HG02885 (cell line): ENCODE data around the gene EEF2KMT.

Source experiments
- ATAC-seq: cut with Tn5 transposase; IDR thresholded peaks from one replicate; pipeline ENCODE4 v1.9.1; 2021; ENCODE audit warnings: mild to moderate bottlenecking; ENCODE audit not compliant: unreplicated experiment, poor library complexity

Gene EEF2KMT

DNA sequence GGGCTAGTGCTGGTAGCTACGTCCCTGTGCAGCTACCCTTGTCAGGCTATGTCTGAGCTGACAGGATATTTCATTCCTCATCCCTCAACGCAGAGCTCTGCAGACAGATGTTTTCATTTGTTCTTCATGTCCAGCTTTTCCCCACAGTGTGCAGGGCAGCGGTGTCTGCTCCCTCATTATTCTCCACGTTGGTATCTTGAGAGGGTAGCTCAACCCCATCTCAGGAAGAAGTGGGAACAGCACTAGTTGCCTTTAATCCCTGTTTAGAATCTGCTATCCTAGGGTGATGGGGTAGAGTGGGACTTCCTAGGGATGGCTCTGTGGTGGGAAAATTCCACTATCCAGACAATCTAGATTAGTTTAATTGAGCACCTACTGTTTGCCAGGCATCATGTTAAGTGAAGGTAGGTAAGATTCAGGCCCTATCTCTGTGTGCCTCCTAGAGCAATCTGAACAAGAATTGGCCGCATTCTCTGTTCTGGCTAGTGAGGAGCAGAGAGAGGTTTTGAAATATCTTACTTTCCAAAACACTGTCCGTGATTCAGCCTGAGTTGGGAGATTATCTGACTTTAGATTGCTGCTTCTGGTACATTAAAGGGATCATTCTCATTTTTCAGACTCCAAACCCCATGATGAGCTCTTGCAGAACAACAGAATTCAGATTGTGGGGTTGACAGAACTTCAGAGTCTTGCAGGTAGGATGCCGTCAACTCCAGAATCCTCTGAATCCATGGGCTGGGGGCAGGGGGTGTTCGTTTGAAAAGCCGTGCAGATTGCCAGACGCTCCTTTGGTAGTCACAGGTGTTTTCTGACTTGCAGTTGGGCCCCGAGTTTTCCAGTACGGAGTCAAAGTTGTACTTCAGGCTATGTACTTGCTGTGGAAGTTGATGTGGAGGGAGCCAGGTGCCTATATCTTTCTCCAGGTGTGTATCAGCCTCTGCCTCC is 25.0 kb downstream of the EEF2KMT start:
- ATAC-seq: no peak

DNA sequence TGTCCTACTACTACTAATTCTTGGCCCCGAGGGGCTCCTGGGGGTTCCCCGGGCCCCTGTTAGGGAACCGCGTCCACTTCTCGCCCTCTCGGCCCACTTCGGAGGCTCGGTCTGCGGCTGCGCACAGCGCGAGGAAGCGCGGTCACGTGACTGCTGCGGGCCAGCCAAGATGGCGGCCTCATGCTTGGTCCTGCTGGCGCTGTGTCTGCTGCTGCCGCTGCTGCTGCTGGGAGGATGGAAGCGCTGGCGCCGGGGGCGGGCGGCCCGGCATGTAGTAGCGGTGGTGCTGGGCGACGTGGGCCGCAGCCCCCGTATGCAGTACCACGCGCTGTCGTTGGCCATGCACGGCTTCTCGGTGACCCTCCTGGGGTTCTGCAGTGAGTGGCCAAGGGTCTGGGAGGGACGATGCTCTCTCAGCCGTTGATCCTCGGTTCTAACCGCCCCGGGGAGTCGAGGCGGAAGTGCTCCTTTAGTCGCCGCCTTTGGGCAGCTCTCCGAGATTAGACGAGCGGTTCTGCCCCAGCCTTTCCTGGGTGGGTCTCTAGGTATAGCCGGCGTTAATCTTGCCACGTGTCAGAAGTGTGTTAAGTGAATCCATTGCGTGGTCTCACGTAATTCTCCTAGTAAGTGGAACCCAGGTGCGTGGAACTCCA is 25.8 kb downstream of the EEF2KMT start, which contains the start of gene ALG1:
TSS of gene ALG1 (plus strand) at position 163 of the 653 bp plus-strand sequence. CDS start at position 170, 7 bp downstream.
- peak; percentile 95 for ATAC-seq

GRCh38 chr16:5071341-5071680 is 26.3 kb downstream of the EEF2KMT start:
- ATAC-seq: no peak

- ATAC-seq: no peak
Measured at GRCh38 chr16:5070431-5071186, 27.0 kb downstream of the EEF2KMT start.

DNA sequence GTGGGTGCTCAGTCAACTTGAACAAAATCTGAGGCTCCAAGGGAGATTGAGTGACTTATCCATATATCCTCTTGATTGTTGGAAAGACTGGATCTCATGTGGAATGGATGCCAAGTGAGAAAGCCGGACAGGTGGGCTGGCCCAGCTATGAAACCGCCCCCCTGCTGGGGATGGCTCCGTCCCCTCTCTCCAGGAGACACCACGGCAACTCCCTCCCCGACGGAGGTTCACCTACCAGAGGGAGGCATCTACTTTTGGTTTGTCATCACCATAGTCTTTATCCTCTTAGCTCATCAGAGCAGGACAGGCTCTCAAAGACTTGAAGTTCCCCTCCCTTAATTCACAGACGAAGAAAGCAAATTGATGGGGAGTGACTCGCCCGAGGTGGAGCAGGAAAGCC is 27.7 kb downstream of the EEF2KMT start:
- ATAC-seq: no peak

DNA sequence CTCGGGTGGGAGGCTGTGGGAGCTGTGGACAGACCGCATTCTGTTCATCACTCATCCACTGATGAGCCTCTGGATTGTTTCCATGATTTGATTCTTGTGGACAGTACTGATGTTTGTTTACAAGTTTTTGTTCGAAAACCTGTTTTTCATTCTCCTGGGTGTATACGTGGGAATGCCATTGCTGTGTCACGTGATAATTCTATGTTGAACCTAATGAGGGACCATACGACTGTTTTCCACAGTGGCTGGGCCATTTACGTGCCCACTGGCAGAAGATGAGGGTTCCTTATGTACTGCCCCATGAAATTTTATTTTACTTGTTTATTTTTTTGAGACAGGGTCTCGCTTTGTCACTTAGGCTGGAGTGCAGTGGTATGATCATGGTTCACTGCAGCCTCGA is 28.5 kb downstream of the EEF2KMT start:
- ATAC-seq: no peak

DNA sequence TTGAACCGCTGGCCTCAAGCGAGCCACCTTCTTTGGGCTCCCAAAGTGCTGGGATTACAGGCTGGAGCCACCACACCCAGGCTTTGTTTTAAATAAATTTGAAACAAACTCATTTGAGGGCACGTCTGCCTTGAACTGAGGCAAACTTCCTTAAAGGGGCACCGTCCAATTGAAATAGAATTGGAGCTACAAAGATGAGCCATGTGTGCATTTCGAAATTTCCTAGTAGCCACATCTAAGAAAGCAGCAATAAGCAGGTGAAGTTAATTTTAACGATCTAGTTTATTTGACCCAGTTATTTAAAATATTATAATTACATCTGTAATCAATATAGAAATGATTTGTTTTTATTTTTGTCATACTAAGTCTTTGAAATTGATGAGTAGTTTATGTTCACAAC is 31.1 kb downstream of the EEF2KMT start:
- no peak for ATAC-seq

- ATAC-seq: no peak
Measured at GRCh38 chr16:5065813-5066212, 31.8 kb downstream of the EEF2KMT start, which contains the start of gene C16orf89. Gene C16orf89, minus strand, starts transcription at chr16:5065956. Its CDS starts 48 bp downstream, at chr16:5065908.

- no peak for ATAC-seq
Measured at GRCh38 chr16:5065326-5065725, 32.3 kb downstream of the EEF2KMT start.

DNA sequence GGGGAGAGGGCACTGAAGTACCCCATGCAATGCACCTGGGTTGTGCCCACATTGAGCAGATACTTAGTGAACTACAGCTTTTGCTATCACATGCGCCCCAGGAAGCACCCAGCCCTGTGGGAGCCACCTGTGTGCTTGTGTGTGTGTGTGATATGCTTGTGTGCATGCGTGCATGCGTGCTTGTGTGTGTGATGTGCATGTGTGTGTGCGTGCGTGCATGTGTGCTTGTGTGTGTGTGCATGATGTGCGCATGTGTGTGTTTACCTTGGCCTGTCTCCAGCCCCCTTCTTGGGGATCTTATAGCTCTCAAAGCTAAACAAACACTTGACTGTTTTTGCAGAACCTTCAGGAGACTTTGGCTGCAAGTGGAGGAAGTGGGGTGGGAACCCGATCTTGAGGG is 32.7 kb downstream of the EEF2KMT start:
- ATAC-seq: no peak

GRCh38 chr16:5062790-5063765 is 34.5 kb downstream of the EEF2KMT start:
- no peak for ATAC-seq

DNA sequence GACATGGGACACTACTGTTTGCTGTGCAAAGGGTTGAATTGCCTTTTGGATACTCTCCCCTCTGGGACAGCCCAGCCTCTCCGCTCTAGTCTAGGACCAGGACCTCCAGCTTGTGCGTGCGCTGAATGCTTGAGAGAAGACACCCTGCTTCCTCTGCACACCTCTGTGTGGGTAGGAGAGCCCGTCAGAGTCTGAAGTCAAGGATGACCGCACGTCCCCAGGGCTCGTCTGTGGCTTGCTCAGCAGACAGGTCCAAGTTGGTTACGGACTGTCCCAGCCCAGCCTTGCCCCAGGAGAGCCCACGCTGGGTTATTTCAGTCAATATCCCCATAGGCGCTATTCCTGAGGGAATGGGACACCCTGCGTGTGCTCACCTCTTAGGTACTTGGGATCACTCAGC is 35.5 kb downstream of the EEF2KMT start:
- ATAC-seq: peak; percentile 92

DNA sequence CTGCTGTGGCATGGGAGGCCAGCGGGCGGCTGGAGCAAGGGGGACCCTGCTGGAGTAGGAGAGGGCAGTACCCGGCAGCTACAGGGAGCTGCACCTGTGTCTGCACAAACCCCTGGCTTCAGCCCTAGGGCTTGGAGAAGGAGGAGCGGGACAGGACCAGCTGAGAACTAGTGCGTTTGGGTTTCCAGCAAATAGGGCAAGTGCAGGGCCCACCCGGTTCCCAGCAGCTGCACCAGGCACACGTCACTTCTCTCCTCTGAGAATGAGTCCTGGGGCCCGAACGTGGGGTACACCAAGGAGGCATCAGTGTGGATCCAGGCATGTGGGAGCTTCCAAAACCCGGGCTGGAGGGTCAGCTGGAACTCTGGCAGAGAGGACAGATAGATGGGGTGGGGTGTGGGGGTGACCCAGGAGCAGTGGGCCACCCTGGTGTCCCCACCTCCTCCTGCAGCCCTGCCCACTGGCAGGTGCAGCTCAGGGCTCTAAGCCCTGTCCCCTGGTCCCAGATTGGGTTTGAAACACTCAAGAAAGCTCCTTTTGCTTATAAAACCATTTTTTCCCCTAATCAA is 37.4 kb downstream of the EEF2KMT start:
- ATAC-seq: no peak

DNA sequence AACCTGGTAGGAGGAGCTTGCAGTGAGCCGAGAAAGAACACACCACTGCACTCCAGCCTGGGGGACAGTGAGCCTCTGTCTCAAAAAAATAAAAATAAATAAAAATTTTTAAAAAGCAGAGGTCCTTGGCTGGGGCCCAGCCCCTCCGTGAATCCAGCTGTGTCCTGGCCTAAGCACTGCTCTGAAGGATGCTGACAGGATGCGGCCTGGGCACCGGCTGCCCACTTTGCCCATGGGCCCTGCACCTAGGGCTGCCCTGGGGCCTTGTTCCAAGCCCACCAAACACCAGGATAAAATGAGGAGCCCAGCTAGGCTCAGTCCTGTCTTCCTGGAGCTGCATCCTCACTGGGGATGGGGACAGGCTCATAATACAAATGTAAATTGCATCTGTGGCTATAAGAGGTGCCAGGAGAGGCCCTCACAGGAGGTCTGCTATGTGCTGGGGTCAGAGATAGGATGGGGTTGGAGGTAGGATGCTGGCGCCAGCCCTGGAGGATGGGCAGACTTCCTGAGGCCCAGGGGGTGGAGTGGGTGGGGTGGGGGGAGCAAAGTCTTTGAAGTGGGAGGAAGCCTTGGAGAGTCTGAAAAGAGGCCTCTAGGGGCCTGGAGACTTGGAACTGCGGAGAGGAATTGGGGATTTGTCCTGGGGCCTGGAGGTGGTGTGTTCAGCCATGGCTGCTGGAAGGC is 38.1 kb downstream of the EEF2KMT start:
- ATAC-seq: no peak

DNA sequence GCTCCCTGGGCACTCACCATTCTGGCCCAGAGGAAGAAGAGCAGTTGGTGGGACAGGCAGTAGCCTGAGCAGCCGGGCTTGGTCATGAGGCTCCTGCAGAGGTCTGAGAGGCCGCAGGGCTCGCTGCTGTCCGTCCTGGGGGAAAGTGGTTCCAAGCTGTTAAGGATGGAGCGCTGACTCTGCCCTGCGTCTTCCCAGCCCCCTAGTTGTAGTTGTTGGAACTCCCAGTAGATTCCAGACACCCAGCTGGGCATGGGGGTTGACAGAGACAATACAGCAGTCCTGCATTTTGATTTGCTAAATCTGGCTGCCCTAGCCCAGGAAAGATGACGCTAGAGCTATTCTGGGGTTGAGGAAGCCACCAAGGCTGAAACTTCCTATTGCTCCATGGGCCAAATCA is 39.1 kb downstream of the EEF2KMT start:
- no peak for ATAC-seq

- ATAC-seq: peak; percentile 69
Measured at GRCh38 chr16:5056352-5056751, 41.2 kb downstream of the EEF2KMT start.

DNA sequence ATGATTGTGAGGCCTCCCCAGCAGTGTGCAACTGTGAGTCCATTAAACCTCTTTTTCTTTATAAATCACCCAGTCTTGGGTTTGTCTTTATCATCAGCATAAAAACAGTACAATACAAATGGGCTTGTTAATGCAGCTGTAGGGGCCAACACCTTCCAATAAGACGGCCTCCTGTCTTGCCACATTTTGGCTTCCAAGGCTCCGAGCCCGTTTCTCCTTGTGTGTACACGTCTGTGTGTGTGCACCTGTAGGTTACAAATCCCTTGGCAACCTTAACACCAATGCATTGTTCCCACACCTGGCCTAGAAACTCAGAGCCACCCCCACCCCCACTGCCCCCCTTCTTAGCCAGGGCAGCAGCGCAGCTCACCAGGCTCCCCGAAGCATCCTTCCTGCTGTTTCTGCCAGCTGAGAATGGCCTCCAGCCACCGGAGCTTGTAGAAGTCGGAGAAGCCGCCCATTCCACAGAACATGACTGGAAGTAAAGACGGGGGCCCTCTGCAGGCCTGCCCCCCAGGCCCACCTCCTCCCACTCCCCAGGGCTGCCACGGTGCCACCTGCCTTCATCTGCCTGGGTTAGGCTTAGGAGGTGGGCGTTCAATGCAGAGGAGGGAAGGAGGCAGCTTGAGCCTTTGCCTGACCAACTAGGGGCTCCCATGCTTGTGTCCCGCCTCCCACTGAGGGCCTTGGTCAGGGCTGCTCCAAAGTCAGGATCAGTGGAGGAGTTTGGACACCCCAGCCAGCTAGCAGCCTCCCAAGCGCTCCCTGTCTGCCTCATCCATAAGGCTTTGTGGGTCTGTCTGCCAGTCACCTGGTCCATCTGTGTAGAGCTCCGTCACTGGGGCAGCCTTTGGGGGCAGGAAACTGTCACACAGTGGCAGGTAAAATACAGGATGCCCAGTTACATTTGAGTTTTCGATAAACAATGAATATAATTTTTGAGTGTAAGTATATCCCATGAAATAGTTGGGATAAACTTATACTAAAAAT is 42.4 kb downstream of the EEF2KMT start:
- ATAC-seq: no peak

DNA sequence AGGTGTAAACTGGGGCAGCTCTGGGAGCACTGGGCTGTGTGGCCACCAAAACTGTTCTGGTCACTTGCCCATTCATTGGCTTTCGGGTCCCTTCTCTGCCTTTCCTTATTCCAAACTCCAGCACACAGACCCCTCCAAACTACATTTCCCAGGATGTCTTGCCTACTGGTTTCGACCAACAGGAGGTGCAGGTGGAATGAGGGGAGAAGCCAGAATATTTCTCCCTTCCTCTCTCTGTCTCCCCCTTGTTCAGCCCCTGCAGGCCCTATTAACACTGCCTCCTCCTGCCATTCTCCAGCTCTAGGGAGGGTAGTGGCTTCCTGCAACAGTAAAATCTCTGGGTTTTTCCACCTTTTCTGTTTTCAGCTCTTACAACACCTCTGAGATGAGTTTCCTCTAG is 50.7 kb downstream of the EEF2KMT start:
- ATAC-seq: no peak
